HEK293 (cell line): Measurements from ENCODE around the gene RIT1.

Experiments
- GLIS1 ChIP-seq: fragments of 450-650 bp; formaldehyde crosslinking; IDR thresholded peaks from 2 replicates; pipeline ENCODE4 v1.5.1; 2016; ENCODE audit warnings: missing biosample characterization, missing genetic modification characterization
- INSM2 ChIP-seq: fragments of 450-650 bp; formaldehyde crosslinking; IDR thresholded peaks from 2 replicates; pipeline ENCODE4 v1.5.1; 2016; ENCODE audit warnings: missing biosample characterization, missing genetic modification characterization
- KLF1 ChIP-seq: fragments of 450-650 bp; formaldehyde crosslinking; IDR thresholded peaks from 2 replicates; pipeline ENCODE4 v1.5.1; 2016; ENCODE audit warnings: missing biosample characterization, missing genetic modification characterization
- PRDM2 ChIP-seq: fragments of 450-650 bp; formaldehyde crosslinking; IDR thresholded peaks from 2 replicates; pipeline ENCODE4 v1.5.1; 2016; ENCODE audit warnings: missing biosample characterization, missing genetic modification characterization, borderline replicate concordance
- REST ChIP-seq: fragments of 450-650 bp; formaldehyde crosslinking; IDR thresholded peaks from 2 replicates; pipeline ENCODE4 v1.5.1; 2016; ENCODE audit warnings: missing biosample characterization, missing genetic modification characterization
- YY1 ChIP-seq: fragments of 450-650 bp; formaldehyde crosslinking; IDR thresholded peaks from 2 replicates; pipeline ENCODE4 v1.5.1; 2018; ENCODE audit warnings: missing biosample characterization, missing genetic modification characterization
- ZBTB17 ChIP-seq: fragments of 450-650 bp; formaldehyde crosslinking; IDR thresholded peaks from 2 replicates; pipeline ENCODE4 v1.5.1; 2016; ENCODE audit warnings: missing biosample characterization, missing genetic modification characterization
- ZBTB20 ChIP-seq: fragments of 450-650 bp; formaldehyde crosslinking; IDR thresholded peaks from 2 replicates; pipeline ENCODE4 v1.5.1; 2016; ENCODE audit warnings: missing biosample characterization, missing genetic modification characterization
- ZEB2 ChIP-seq: fragments of 450-650 bp; formaldehyde crosslinking; IDR thresholded peaks from 2 replicates; pipeline ENCODE4 v1.5.1; 2016; ENCODE audit warnings: missing biosample characterization, missing genetic modification characterization
- ZFP69B ChIP-seq: fragments of 450-650 bp; formaldehyde crosslinking; IDR thresholded peaks from 2 replicates; pipeline ENCODE4 v1.5.1; 2016; ENCODE audit warnings: missing biosample characterization, missing genetic modification characterization
- ZNF10 ChIP-seq: fragments of 450-650 bp; formaldehyde crosslinking; IDR thresholded peaks from 2 replicates; pipeline ENCODE4 v1.5.1; 2017; ENCODE audit warnings: missing biosample characterization, missing genetic modification characterization
- ZNF133 ChIP-seq: fragments of 450-650 bp; formaldehyde crosslinking; IDR thresholded peaks from 2 replicates; pipeline ENCODE4 v1.5.1; 2016; ENCODE audit warnings: missing biosample characterization, missing genetic modification characterization
- ZNF157 ChIP-seq: fragments of 450-650 bp; formaldehyde crosslinking; IDR thresholded peaks from 2 replicates; pipeline ENCODE4 v1.5.1; 2016; ENCODE audit warnings: missing biosample characterization, missing genetic modification characterization
- ZNF223 ChIP-seq: fragments of 450-650 bp; formaldehyde crosslinking; IDR thresholded peaks from 2 replicates; pipeline ENCODE4 v1.5.1; 2016; ENCODE audit warnings: missing biosample characterization, missing genetic modification characterization
- ZNF354C ChIP-seq: fragments of 450-650 bp; formaldehyde crosslinking; IDR thresholded peaks from 2 replicates; pipeline ENCODE4 v1.5.1; 2016; ENCODE audit warnings: missing biosample characterization, missing genetic modification characterization, low read depth, borderline replicate concordance
- ZNF37A ChIP-seq: fragments of 450-650 bp; IDR thresholded peaks from 2 replicates; pipeline ENCODE4 v1.5.1; 2018; ENCODE audit warnings: missing biosample characterization, missing genetic modification characterization
- ZNF394 ChIP-seq: fragments of 450-650 bp; formaldehyde crosslinking; IDR thresholded peaks from 2 replicates; pipeline ENCODE4 v1.5.1; 2016; ENCODE audit warnings: missing biosample characterization, missing genetic modification characterization, mild to moderate bottlenecking, moderate library complexity, borderline replicate concordance
- ZNF398 ChIP-seq: fragments of 450-650 bp; formaldehyde crosslinking; IDR thresholded peaks from 2 replicates; pipeline ENCODE4 v1.5.1; 2017; ENCODE audit warnings: missing biosample characterization, missing genetic modification characterization
- ZNF473 ChIP-seq: fragments of 450-650 bp; formaldehyde crosslinking; IDR thresholded peaks from 2 replicates; pipeline ENCODE4 v1.5.1; 2017; ENCODE audit warnings: missing biosample characterization, missing genetic modification characterization
- ZNF48 ChIP-seq: fragments of 450-650 bp; formaldehyde crosslinking; IDR thresholded peaks from 2 replicates; pipeline ENCODE4 v1.5.1; 2016; ENCODE audit warnings: missing biosample characterization, missing genetic modification characterization
- ZNF600 ChIP-seq: fragments of 450-650 bp; formaldehyde crosslinking; IDR thresholded peaks from 2 replicates; pipeline ENCODE4 v1.5.1; 2016; ENCODE audit warnings: missing biosample characterization, missing genetic modification characterization
- ZNF747 ChIP-seq: fragments of 450-650 bp; formaldehyde crosslinking; IDR thresholded peaks from 2 replicates; pipeline ENCODE4 v1.5.1; 2016; ENCODE audit warnings: missing biosample characterization, missing genetic modification characterization
- ZNF830 ChIP-seq: fragments of 450-650 bp; IDR thresholded peaks from 2 replicates; pipeline ENCODE4 v1.5.0; 2018; ENCODE audit warnings: missing biosample characterization, missing genetic modification characterization, low read depth, mild to moderate bottlenecking, moderate library complexity
- ZSCAN23 ChIP-seq: fragments of 450-650 bp; formaldehyde crosslinking; IDR thresholded peaks from 2 replicates; pipeline ENCODE4 v1.5.1; 2016; ENCODE audit warnings: missing biosample characterization, missing genetic modification characterization
- TF ChIP-seq, protein P1 (sequence below): fragments of 450-650 bp; formaldehyde crosslinking; conservative IDR thresholded peaks from 2 replicates; pipeline ENCODE4 v1.5.1; 2016; ENCODE audit warnings: low read depth, missing biosample characterization, missing genetic modification characterization

RIT1 gene

GRCh38 chr1:155912056-155912536 is 947 bp upstream of the RIT1 start (continued):
- TF ChIP-seq PRDM2 (tag by site-specific recombination) (no peak), ZEB2 (peak; percentile 18; the same call in 1 of the 2 replicates), ZNF37A (tag by site-specific recombination) (no peak), ZNF830 (tag by site-specific recombination) (no peak), ZNF223 (tag by site-specific recombination) (no peak), ZFP69B (tag by site-specific recombination) (0 out of 2 replicates have a peak, but pooled peaks have one; percentile 11), GLIS1 (peak; percentile 18; the same call in 1 of the 2 replicates), ZNF354C (tag by site-specific recombination) (no peak), INSM2 (tag by site-specific recombination) (peak; percentile 55), ZNF473 (tag by site-specific recombination) (no peak), ZNF157 (tag by site-specific recombination) (no peak), ZNF398 (tag by site-specific recombination) (no peak), YY1 (tag by site-specific recombination) (no peak), ZSCAN23 (tag by site-specific recombination) (no peak), ZNF133 (tag by site-specific recombination) (no peak), ZNF600 (peak; percentile 65), ZNF394 (tag by site-specific recombination) (0 out of 2 replicates have a peak, but pooled peaks have one; percentile 14), KLF1 (tag by site-specific recombination) (no peak), ZBTB20 (no peak), ZNF48 (tag by site-specific recombination) (no peak), REST (no peak), ZNF10 (no peak), ZBTB17 (tag by site-specific recombination) (no peak), ZNF747 (tag by site-specific recombination) (no peak)
- TF ChIP-seq, protein P1, sequence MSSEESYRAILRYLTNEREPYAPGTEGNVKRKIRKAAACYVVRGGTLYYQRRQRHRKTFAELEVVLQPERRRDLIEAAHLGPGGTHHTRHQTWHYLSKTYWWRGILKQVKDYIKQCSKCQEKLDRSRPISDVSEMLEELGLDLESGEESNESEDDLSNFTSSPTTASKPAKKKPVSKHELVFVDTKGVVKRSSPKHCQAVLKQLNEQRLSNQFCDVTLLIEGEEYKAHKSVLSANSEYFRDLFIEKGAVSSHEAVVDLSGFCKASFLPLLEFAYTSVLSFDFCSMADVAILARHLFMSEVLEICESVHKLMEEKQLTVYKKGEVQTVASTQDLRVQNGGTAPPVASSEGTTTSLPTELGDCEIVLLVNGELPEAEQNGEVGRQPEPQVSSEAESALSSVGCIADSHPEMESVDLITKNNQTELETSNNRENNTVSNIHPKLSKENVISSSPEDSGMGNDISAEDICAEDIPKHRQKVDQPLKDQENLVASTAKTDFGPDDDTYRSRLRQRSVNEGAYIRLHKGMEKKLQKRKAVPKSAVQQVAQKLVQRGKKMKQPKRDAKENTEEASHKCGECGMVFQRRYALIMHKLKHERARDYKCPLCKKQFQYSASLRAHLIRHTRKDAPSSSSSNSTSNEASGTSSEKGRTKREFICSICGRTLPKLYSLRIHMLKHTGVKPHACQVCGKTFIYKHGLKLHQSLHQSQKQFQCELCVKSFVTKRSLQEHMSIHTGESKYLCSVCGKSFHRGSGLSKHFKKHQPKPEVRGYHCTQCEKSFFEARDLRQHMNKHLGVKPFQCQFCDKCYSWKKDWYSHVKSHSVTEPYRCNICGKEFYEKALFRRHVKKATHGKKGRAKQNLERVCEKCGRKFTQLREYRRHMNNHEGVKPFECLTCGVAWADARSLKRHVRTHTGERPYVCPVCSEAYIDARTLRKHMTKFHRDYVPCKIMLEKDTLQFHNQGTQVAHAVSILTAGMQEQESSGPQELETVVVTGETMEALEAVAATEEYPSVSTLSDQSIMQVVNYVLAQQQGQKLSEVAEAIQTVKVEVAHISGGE (tag by site-specific recombination), result no peak
